HL-60 (cell line): Measurements from ENCODE around the gene VTCN1.

Experiments
- DNase-seq, 2 experiments: peaks; one replicate each; pipeline ENCODE4 v3.0.0-alpha.2; 2010 to 2020; ENCODE audit warnings: low read depth in 1 of 2, low spot score in 1 of 2
- H3K27ac ChIP-seq: fragments of 250-450 bp; sonication (Bioruptor Pico); replicated peaks from 2 replicates; pipeline ENCODE4 v1.5.1; 2020; ENCODE audit warnings: mild to moderate bottlenecking, moderate library complexity
- H3K27me3 ChIP-seq: fragments of 250-450 bp; sonication (Bioruptor Pico); 2 replicates; pipeline ENCODE4 v1.5.1; 2021; ENCODE audit warnings: mild to moderate bottlenecking, moderate library complexity; ENCODE audit not compliant: insufficient read depth, poor library complexity, severe bottlenecking
- H3K4me3 ChIP-seq: replicated peaks from 2 replicates; pipeline ENCODE4 v1.5.1; 2011; ENCODE audit warnings: mild to moderate bottlenecking, control low read depth, low read length; ENCODE audit not compliant: insufficient read depth
- CTCF ChIP-seq: IDR thresholded peaks from one replicate; pipeline ENCODE4 v1.5.1; 2011; ENCODE audit warnings: low read length, control low read depth, inconsistent platforms; ENCODE audit not compliant: insufficient read depth
- GABPA ChIP-seq: IDR thresholded peaks from 2 replicates; pipeline ENCODE4 v1.6.1; 2012; ENCODE audit warnings: low read depth
- POLR2AphosphoS5 ChIP-seq: IDR thresholded peaks from 2 replicates; pipeline ENCODE4 v1.6.1; 2012; ENCODE audit warnings: low read depth
- REST ChIP-seq: IDR thresholded peaks from 2 replicates; pipeline ENCODE4 v1.6.1; 2012; ENCODE audit warnings: low read depth; ENCODE audit not compliant: insufficient replicate concordance
- SPI1 ChIP-seq: IDR thresholded peaks from 2 replicates; pipeline ENCODE4 v1.6.1; 2012; ENCODE audit warnings: low read depth, mild to moderate bottlenecking, borderline replicate concordance

The VTCN1 gene

GRCh38 chr1:117117697-117118096, 93.0 kb downstream of the VTCN1 start:
- Histone ChIP-seq H3K27ac (no peak overlapping the region), H3K27me3 (no peaks in the 10 kb centered on the region), H3K4me3 (no peak overlapping the region)
- TF ChIP-seq SPI1 (no peak), REST (no peak), CTCF (no peak), GABPA (no peak), POLR2AphosphoS5 (no peak)
- DNase-seq: no peak

- no peak overlapping the region for H3K4me3 ChIP-seq
- TF ChIP-seq SPI1 (no peak), REST (no peak)
- no peaks in the 10 kb centered on the region for H3K27me3 ChIP-seq
- no peak for DNase-seq
- H3K27ac ChIP-seq: no peak overlapping the region
These were observed 94.0 kb downstream of the VTCN1 start for GRCh38 chr1:117116784-117117130.

GRCh38 chr1:117116090-117116783, 94.5 kb downstream of the VTCN1 start:
- Histone ChIP-seq H3K4me3 (no peak overlapping the region), H3K27ac (no peak overlapping the region), H3K27me3 (no peaks in the 10 kb centered on the region)
- TF ChIP-seq GABPA: no peak
- no peak for TF ChIP-seq POLR2AphosphoS5
- no peak for TF ChIP-seq SPI1
- TF ChIP-seq REST: no peak
- no peak for TF ChIP-seq CTCF
- DNase-seq: no peak

- TF ChIP-seq REST: no peak
- no peak for TF ChIP-seq CTCF
- no peak for TF ChIP-seq SPI1
- no peak for DNase-seq
- no peak overlapping the region for H3K4me3 ChIP-seq
- no peak overlapping the region for H3K27ac ChIP-seq
- H3K27me3 ChIP-seq: no peaks in the 10 kb centered on the region
These were observed 95.8 kb downstream of the VTCN1 start for GRCh38 chr1:117114877-117115276.
